ENCODE results near the gene TMEM30B.

The TMEM30B gene

GRCh38 chr14:61233436-61233956, 47.6 kb downstream of the TMEM30B start:
- DNase-seq (ENCODE audit: low read depth in 2 of 2) = no peak

GRCh38 chr14:61231810-61232209, 49.3 kb downstream of the TMEM30B start:
- no peak for DNase-seq (ENCODE audit: low read depth in 2 of 2)

- DNase-seq (ENCODE audit: low read depth in 2 of 2) = no peak
These were observed 51.2 kb downstream of the TMEM30B start for GRCh38 chr14:61229981-61230380.

GRCh38 chr14:61229475-61229888, 51.7 kb downstream of the TMEM30B start:
- DNase-seq (ENCODE audit: low read depth in 2 of 2) = no peak

- DNase-seq (ENCODE audit: low read depth in 2 of 2) = no peak
These were observed 53.1 kb downstream of the TMEM30B start for GRCh38 chr14:61227884-61228591.
